Epithelial cell of umbilical artery (primary cell): ENCODE results near the gene GPR37L1. TPM values are rescaled to one million over a fixed set of nuclear protein-coding genes. Genes with fewer than 3 reads are reported as not detected.

Source experiments
- total RNA-seq: library from RNA; depleted of rRNA; stranded (reverse); fragments of >200 nt; gene quantifications from 2 replicates; pipeline ENCODE4 v1.2.3, GENCODE V29; 2014

Gene GPR37L1, protein sequence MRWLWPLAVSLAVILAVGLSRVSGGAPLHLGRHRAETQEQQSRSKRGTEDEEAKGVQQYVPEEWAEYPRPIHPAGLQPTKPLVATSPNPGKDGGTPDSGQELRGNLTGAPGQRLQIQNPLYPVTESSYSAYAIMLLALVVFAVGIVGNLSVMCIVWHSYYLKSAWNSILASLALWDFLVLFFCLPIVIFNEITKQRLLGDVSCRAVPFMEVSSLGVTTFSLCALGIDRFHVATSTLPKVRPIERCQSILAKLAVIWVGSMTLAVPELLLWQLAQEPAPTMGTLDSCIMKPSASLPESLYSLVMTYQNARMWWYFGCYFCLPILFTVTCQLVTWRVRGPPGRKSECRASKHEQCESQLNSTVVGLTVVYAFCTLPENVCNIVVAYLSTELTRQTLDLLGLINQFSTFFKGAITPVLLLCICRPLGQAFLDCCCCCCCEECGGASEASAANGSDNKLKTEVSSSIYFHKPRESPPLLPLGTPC
- not detected in 2 replicates for total RNA-seq

DNA sequence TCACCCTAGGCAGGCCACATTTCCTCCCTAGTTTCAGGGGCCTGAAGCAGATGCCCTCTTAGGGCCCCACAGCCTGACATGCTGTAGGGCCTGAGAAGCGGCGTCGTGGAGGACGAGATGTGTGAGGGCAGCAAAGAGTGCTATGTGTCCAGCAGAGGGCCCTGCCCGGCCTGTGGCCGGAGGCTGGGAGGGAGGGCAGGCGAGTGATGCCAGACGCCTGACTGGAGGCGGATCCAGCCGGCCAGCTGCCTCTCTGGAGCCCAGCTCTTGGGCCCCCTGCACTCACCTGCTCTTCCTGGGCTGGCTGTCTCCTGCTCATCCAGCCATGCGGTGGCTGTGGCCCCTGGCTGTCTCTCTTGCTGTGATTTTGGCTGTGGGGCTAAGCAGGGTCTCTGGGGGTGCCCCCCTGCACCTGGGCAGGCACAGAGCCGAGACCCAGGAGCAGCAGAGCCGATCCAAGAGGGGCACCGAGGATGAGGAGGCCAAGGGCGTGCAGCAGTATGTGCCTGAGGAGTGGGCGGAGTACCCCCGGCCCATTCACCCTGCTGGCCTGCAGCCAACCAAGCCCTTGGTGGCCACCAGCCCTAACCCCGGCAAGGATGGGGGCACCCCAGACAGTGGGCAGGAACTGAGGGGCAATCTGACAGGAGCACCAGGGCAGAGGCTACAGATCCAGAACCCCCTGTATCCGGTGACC lies at the start of gene GPR37L1:
GPR37L1 (plus strand) TSS at position 279 of the 697 bp plus-strand sequence; CDS start at position 326, 47 bp downstream.

DNA sequence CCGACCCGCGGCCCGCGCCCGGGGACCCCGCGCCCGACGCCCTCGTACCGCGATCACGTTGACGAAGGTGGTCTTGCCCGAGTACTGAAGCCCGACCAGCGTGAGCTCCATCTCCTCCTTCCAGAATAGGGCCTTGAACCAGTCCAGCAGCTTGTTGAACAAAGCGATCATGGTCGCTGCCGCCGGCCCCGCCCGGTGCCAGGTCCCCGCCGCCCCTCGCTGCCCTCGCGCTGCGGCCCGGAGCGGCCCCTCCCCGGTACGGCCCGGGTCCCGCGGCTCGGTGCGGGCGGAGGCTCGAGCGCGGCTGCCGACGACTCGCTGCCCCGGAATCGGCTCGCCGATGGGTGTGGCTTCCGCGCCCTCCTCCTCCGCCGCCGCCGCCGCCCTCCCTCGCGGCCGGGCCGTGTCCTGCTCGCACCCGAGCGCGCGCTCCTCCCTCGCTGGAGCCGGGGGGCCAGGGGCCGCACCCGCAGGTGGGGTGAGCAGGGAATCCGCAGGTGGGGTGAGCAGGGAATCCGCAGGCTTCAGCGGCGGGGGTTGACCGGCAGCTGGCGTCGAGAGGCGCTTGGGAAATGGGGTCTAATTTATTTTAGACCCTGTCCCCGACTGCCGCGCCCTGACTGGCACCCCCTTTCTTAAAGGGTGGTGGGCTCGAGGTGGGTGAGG lies 21.8 kb downstream of the GPR37L1 start, which contains the start of gene ARL8A:
ARL8A (minus strand) TSS at position 336 of the 666 bp plus-strand sequence; CDS start at position 171, 165 bp downstream.

GRCh38 chr1:202160377-202160940 lies 37.7 kb downstream of the GPR37L1 start, which contains the start of gene PTPN7:
TSS of gene PTPN7 (minus strand) at chr1:202160602. CDS start at chr1:202159402, 1,200 bp downstream.

Other genes starting within 250 kb of the GPR37L1 start
- 9.0 and 13.0 TPM in 2 replicates for gene SHISA4, start 234.0 kb upstream of the GPR37L1 start, total RNA-seq
- under 0.01 and 0.15 TPM in 2 replicates for gene LMOD1, start 176.4 kb upstream of the GPR37L1 start, total RNA-seq
- 110 and 123 TPM in 2 replicates for gene TIMM17A, start 167.4 kb upstream of the GPR37L1 start, total RNA-seq
- gene RNPEP, start 140.3 kb upstream of the GPR37L1 start, total RNA-seq = 50.9 and 54.6 TPM in 2 replicates
- gene ELF3, start 112.3 kb upstream of the GPR37L1 start, total RNA-seq = 0.30 and 0.32 TPM in 2 replicates
- gene ARL8A, start 21.8 kb downstream of the GPR37L1 start, total RNA-seq = 21.8 and 39.2 TPM in 2 replicates
- gene PTPN7, start 37.7 kb downstream of the GPR37L1 start, total RNA-seq = 0.30 and 3.2 TPM in 2 replicates
- not detected in 2 replicates for gene LGR6, start 70.9 kb downstream of the GPR37L1 start, total RNA-seq
- 66.6 and 70.7 TPM in 2 replicates for gene UBE2T, start 219.0 kb downstream of the GPR37L1 start, total RNA-seq
- 8.8 and 9.9 TPM in 2 replicates for gene PPP1R12B, start 225.8 kb downstream of the GPR37L1 start, total RNA-seq